A673 (cell line): Measurements from ENCODE around the gene NEURL3.

Experiments used
- CTCF ChIP-seq: fragments of 300-800, 200-600 bp; sonication (generic); conservative IDR thresholded peaks from 2 replicates; pipeline ENCODE4 v1.5.1; 2017; ENCODE audit warnings: low read depth, mild to moderate bottlenecking, antibody characterized with exemption, low read length, moderate library complexity, mixed read lengths
- EZH2 ChIP-seq: fragments of 200-600 bp; sonication (generic); IDR thresholded peaks from 2 replicates; pipeline ENCODE4 v1.6.1; 2017; ENCODE audit warnings: borderline replicate concordance, low read depth, mild to moderate bottlenecking, mixed read lengths, antibody characterized with exemption, low read length; ENCODE audit not compliant: poor library complexity, severe bottlenecking

GRCh38 chr2:96520697-96521096, 15.5 kb upstream of the NEURL3 start:
- TF ChIP-seq CTCF (no peak; the same call in 1 of the 2 replicates), EZH2 (no peak)
